DOHH2 (cell line): ENCODE data around the gene ESF1.

ENCODE experiments used
- CTCF ChIP-seq: fragments of 200-600 bp; sonication (generic); IDR thresholded peaks from one replicate; pipeline ENCODE4 v1.5.1; 2014; ENCODE audit warnings: antibody characterized with exemption, mild to moderate bottlenecking, low read depth, low read length; ENCODE audit not compliant: poor library complexity, severe bottlenecking
- EZH2phosphoT487 ChIP-seq: fragments of 200-600 bp; sonication (generic); IDR thresholded peaks from 2 replicates; pipeline ENCODE4 v1.6.1; 2017; ENCODE audit warnings: borderline replicate concordance, mild to moderate bottlenecking, antibody characterized with exemption, low read length, moderate library complexity, mixed read lengths

DNA sequence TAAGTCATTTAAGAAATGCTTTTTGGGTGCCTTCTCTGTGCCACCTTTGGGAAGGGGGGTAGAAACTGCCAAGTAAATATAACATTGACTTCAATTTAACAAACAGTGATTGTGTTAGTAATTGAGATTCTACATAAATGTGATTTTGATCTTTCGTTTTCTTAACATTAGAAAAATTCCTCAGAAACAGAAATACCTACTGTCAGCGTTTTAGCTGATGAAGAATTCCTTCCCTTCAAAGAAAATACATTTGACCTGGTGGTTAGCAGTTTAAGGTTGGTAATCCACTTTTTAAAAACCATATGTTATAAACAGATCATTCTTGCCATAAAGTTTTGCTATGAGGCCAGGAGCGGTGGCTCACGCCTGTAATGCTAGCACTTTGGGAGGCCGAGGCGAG, 9.9 kb upstream of the ESF1 start:
- no peak for TF ChIP-seq CTCF
- TF ChIP-seq EZH2phosphoT487: no peak
